PC-3 (cell line): Measurements from ENCODE around the gene RWDD3.

Source experiments
- EZH2 ChIP-seq: fragments of 300-600 bp; sonication (generic); IDR thresholded peaks from one replicate; pipeline ENCODE4 v1.6.1; 2017; ENCODE audit warnings: antibody characterized with exemption, mild to moderate bottlenecking, low read length; ENCODE audit not compliant: unreplicated experiment
- TF ChIP-seq, protein P1 (sequence below): fragments of 300-600 bp; sonication (generic); conservative IDR thresholded peaks from 2 replicates; pipeline ENCODE4 v1.5.1; 2017; ENCODE audit warnings: antibody characterized with exemption, low read depth, mild to moderate bottlenecking, low read length

DNA sequence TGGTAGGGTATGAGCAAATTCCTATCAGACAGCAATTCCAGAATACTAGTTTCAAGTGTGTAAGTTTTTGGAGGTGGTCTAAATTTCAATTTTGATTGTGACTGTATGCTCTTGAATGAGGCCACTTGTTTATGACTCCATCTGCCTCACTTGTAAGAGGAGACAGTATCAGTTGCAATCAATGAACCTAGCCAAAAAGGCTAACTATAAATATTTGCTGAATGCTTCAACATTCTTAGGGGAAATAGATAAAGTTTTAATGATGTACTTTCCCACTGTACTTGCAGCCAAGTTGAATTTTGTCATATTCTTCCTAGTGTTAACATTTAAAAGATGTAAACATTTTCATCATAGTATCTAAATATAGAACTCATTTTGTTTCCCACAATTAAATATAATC lies 32.1 kb upstream of the RWDD3 start:
- TF ChIP-seq, protein P1, sequence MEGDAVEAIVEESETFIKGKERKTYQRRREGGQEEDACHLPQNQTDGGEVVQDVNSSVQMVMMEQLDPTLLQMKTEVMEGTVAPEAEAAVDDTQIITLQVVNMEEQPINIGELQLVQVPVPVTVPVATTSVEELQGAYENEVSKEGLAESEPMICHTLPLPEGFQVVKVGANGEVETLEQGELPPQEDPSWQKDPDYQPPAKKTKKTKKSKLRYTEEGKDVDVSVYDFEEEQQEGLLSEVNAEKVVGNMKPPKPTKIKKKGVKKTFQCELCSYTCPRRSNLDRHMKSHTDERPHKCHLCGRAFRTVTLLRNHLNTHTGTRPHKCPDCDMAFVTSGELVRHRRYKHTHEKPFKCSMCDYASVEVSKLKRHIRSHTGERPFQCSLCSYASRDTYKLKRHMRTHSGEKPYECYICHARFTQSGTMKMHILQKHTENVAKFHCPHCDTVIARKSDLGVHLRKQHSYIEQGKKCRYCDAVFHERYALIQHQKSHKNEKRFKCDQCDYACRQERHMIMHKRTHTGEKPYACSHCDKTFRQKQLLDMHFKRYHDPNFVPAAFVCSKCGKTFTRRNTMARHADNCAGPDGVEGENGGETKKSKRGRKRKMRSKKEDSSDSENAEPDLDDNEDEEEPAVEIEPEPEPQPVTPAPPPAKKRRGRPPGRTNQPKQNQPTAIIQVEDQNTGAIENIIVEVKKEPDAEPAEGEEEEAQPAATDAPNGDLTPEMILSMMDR: no peak
- TF ChIP-seq EZH2: no peak
